Testis (tissue), 3 donors: ENCODE measurements around the gene SOCS4. TPM values are rescaled to one million over a fixed set of nuclear protein-coding genes. Genes with fewer than 3 reads are reported as not detected.
A peak's percentile ranks its signal among the peaks of the same experiment; 100 is the strongest.

ENCODE experiments used
- DNase-seq: peaks from one replicate; pipeline ENCODE4 v3.0.0-alpha.2; 2019
- H3K27ac ChIP-seq, 2 donors: fragments of 200-600 bp; sonication (generic); one replicate each; pipeline ENCODE4 v1.5.1; 2019
- H3K27me3 ChIP-seq: fragments of 200-600 bp; sonication (generic); one replicate; pipeline ENCODE4 v1.5.1; 2019
- H3K36me3 ChIP-seq: fragments of 200-600 bp; sonication (generic); one replicate; pipeline ENCODE4 v1.5.1; 2017; ENCODE audit warnings: low read depth; ENCODE audit errors: missing control alignments
- H3K4me1 ChIP-seq: fragments of 200-600 bp; sonication (generic); one replicate; pipeline ENCODE4 v1.5.1; 2019
- H3K4me3 ChIP-seq, 2 donors: fragments of 200-600 bp; sonication (generic); one replicate each; pipeline ENCODE4 v1.5.1; 2017 to 2019
- H3K9me3 ChIP-seq: fragments of 200-600 bp; sonication (generic); one replicate; pipeline ENCODE4 v1.5.1; 2017
- POLR2A ChIP-seq: fragments of 450-650 bp; IDR thresholded peaks from one replicate; pipeline ENCODE4 v1.6.1; 2017; ENCODE audit warnings: antibody characterized with exemption, mild to moderate bottlenecking, moderate library complexity
- WGBS, 2 donors: methylation state at CpG; one replicate each; pipeline ENCODE4 v1.1.5; 2018; 5-methylcytosine and 5-hydroxymethylcytosine counted together
- intact Hi-C: fragments of 100-400 bp; cut with DNase I; formaldehyde crosslinking; loops from one replicate; pipeline ENCODE4 v1.15.1; 2023; ENCODE audit warnings: low total_unique reads
- polyA plus RNA-seq: library from polyadenylated mRNA; stranded (reverse); fragments of 350-450 nt; fragmentation: Illumina TruSeq; extraction: RNeasy Lipid Tissue Mini Kit (QIAGEN cat#74804); gene quantifications from one replicate; pipeline ENCODE4 v1.2.3, GENCODE V29; 2014; ENCODE audit warnings: low read depth, low replicate concordance; ENCODE audit not compliant: insufficient read depth
- total RNA-seq, 2 donors: library from RNA; depleted of rRNA; stranded (reverse); fragments of >200 nt; gene quantifications; one replicate each; pipeline ENCODE4 v1.2.3, GENCODE V29; 2016
- TF ChIP-seq, protein P1 (sequence below), 3 experiments: fragments of 450-650 bp in 2 of 3; fragments of 200-600 bp in 1 of 3; sonication (generic) in 1 of 3; IDR thresholded peaks; one replicate each; pipeline ENCODE4 v1.5.1; 2016 to 2019; ENCODE audit warnings: antibody characterized with exemption in 3 of 3, mild to moderate bottlenecking in 2 of 3, moderate library complexity in 1 of 3

The SOCS4 gene
- total and polyA plus RNA-seq, 3 donors from 2014 or later: 7.5 to 11.4 (median 7.7) TPM

DNA sequence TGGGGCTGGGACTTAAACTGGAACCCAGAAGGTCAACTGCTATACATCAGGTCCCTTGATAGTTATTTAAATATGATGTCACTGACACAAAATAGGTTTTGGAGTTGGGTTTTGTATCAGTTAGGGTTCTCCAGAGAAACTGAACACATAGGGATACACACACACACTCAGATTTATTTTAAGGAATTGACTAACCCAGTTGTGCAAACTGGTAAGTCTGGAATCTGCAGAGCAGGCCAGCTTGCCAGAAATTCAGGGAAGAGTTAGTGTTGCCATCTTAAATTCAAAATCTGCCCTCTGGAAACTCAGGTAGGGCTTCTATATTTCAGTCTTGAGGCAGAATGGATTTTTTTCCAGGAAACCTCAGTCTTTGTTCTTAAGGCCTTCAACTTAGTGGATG lies 61.3 kb downstream of the SOCS4 start:
- no peak overlapping the region for H3K4me3 ChIP-seq
- H3K27ac ChIP-seq: no peak overlapping the region
- H3K9me3 ChIP-seq: no peaks in the 10 kb centered on the region
- DNase-seq: no peak
- no peaks in the 10 kb centered on the region for H3K36me3 ChIP-seq
- no peaks in the 10 kb centered on the region for H3K27me3 ChIP-seq
- TF ChIP-seq, protein P1, sequence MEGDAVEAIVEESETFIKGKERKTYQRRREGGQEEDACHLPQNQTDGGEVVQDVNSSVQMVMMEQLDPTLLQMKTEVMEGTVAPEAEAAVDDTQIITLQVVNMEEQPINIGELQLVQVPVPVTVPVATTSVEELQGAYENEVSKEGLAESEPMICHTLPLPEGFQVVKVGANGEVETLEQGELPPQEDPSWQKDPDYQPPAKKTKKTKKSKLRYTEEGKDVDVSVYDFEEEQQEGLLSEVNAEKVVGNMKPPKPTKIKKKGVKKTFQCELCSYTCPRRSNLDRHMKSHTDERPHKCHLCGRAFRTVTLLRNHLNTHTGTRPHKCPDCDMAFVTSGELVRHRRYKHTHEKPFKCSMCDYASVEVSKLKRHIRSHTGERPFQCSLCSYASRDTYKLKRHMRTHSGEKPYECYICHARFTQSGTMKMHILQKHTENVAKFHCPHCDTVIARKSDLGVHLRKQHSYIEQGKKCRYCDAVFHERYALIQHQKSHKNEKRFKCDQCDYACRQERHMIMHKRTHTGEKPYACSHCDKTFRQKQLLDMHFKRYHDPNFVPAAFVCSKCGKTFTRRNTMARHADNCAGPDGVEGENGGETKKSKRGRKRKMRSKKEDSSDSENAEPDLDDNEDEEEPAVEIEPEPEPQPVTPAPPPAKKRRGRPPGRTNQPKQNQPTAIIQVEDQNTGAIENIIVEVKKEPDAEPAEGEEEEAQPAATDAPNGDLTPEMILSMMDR (IDR thresholded peaks at IDR 0.05): no peak
- no peak for TF ChIP-seq POLR2A
- intact Hi-C loops: no loop called here
- no peaks in the 10 kb centered on the region for H3K4me1 ChIP-seq

DNA sequence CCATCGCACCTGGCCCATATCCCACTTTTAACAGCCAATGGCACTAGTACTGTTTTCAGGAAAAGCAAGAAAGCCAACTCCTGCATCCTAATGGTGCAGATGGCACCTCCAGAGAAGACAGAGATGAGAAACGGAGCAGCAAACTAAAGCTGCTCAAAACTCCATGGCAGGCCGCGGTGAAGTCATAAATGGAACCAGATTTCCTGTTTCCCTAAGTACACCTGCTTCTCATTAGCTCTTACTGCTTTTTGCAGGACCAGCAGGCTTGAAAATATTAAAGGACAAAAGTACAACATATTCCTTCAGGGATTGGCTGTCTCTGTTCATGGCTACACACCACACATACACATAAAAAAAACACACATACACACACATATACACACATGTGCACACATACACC lies 65.3 kb downstream of the SOCS4 start:
- no peak overlapping the region for H3K27ac ChIP-seq
- TF ChIP-seq, protein P1 (IDR thresholded peaks at IDR 0.05): no peak
- no peak for TF ChIP-seq POLR2A
- 61 to 73% methylated on average over 4 of the region's 4 CpGs for WGBS, 2 donors
- H3K36me3 ChIP-seq: no peaks in the 10 kb centered on the region
- intact Hi-C loops: no loop called here
- no peaks in the 10 kb centered on the region for H3K27me3 ChIP-seq
- no peak for DNase-seq
- H3K9me3 ChIP-seq: no peaks in the 10 kb centered on the region
- H3K4me1 ChIP-seq: no peaks in the 10 kb centered on the region
- no peak overlapping the region for H3K4me3 ChIP-seq

DNA sequence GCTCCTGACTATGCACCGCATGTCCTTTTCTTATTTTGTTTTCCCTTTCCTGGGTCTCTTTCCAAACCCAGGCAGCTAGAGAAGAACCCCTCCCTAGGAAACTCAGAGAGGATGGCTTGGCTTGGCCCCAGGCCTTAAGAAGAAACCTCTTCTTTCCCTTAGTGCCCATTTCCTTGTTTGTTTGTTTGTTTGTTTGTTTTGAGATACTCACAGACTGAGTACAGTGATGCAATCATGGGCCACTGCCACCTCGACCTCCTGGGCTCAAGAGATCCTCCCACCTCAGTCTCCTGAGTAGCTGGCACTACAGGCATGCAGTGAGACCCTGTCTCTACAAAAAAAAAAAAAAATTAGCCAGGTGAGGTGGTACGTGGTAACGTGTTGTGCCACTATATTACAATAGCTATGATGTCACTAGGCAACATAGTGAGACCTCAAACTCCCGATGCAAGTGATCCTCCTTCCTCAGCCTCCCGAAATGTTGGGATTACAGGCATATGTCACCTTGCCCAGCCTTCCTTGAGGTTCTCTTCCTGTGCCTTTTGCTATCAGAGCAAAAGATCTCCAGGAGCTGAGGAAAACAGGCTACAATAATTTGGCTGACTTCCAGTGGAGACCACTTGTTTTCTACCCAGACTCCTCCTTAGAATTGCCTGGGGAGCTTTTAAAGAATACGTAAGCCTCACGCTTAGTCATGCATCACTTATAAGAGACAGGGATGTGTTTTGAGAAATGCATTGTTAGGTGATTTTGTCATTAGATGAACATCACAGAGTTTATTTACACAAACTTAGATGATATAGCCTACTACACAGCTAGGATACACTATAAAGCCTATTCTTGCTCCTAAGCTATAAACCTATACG lies 67.5 kb downstream of the SOCS4 start:
- no peaks in the 10 kb centered on the region for H3K36me3 ChIP-seq
- H3K4me3 ChIP-seq: no peak overlapping the region
- no peaks in the 10 kb centered on the region for H3K27me3 ChIP-seq
- no peak for DNase-seq
- intact Hi-C loops: no loop called here
- TF ChIP-seq POLR2A: no peak
- TF ChIP-seq, protein P1 (IDR thresholded peaks at IDR 0.05): no peak
- no peak overlapping the region for H3K27ac ChIP-seq
- H3K4me1 ChIP-seq: peaks cover under 1% of the 10 kb centered on the region
- no peaks in the 10 kb centered on the region for H3K9me3 ChIP-seq
- WGBS, 2 donors: 83 to 88% methylated on average over 9 of the region's 9 CpGs

DNA sequence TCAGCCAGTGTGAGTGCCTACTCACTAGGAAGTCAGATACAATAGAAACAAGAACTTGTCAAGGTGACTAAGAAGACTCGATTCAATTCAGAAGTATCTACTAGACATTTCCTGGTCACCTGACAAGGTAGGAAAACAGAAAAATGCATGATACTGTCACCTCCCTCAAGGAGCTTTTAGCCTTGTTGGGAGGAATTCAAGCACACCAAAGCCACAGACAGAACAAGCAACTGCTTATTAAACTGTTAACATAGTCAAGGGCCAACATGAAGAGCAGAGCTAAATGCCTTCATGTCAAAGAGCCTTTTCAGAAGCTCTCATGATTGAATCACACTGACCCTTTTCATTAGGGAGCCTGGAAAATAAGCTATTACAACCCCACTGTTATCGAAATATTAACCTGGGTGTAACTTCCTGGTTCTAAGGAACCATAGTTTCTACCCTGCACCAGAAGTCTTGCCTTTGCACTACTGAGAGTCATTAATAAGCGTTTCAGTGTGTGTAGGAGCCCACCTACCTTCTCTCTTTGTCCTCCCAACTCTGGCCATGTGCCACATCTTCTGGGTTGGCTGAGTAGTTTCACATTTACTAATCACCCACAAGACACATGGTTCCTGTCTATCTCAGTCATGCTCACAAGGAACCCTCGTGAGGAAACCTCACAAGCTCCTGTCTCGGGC lies 71.0 kb downstream of the SOCS4 start:
- H3K4me1 ChIP-seq: peaks cover 27% of the 10 kb centered on the region
- 80 to 82% methylated on average over 5 of the region's 5 CpGs for WGBS, 2 donors
- TF ChIP-seq POLR2A: no peak
- TF ChIP-seq, protein P1 (IDR thresholded peaks at IDR 0.05): no peak
- DNase-seq: no peak
- H3K9me3 ChIP-seq: no peaks in the 10 kb centered on the region
- peak overlapping the region in 1 of 2 donors; percentile 53 for H3K27ac ChIP-seq
- no peak overlapping the region for H3K4me3 ChIP-seq
- no peaks in the 10 kb centered on the region for H3K27me3 ChIP-seq
- no peaks in the 10 kb centered on the region for H3K36me3 ChIP-seq
- intact Hi-C loops: no loop called here
